ENCODE measurements around the gene WDR54.

Gene WDR54, protein sequence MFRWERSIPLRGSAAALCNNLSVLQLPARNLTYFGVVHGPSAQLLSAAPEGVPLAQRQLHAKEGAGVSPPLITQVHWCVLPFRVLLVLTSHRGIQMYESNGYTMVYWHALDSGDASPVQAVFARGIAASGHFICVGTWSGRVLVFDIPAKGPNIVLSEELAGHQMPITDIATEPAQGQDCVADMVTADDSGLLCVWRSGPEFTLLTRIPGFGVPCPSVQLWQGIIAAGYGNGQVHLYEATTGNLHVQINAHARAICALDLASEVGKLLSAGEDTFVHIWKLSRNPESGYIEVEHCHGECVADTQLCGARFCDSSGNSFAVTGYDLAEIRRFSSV

DNA sequence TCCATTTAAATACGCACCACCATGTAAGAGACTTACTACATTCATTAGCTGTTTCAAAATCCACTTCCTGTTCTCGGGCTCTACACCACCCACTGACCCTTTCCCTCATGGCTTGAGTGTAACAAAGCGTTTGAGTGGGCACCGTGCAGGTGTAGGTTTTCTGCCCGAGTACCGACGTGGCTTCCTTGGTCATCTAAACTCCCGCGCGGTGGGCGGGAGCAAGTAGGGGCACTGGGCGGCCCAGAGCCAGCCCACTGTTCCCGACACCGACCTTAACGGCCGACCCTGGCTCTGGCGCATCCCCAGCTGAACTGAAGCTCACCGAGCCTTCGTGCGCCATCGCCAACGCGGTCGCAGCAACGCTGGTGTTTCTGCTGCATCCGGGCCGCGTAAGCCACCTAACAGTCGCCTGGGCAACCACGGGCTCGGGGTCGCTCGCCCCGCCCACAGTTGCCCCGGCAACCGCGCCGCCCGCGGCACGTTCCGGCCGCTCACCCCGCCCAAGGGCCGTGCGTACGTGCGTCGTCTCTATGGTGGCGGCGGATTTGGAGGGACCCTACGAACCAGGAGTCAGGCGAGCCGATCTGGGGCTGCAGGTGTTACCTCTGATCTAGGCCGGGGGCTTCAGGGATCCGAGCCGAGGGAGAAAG lies at the start of gene WDR54, which contains the start of gene C2orf81:
Gene WDR54, plus strand, starts transcription at position 510 of the 650 bp plus-strand sequence. CDS start 424 bp downstream, outside the sequence.
Gene C2orf81, minus strand, starts transcription at position 399 of the 650 bp plus-strand sequence. Its CDS starts 59 bp downstream, at position 340.
- Histone ChIP-seq H3K79me2 (ENCODE audit: insufficient read depth, low read length) (peaks cover 12% of the 10 kb centered on the region), H3K4me1 (ENCODE audit: insufficient read depth, low read length) (peaks cover 32% of the 10 kb centered on the region), H3K9ac (ENCODE audit: low read depth, low read length) (peak within 1 kb of the TSS; percentile 64), H4K20me1 (ENCODE audit: insufficient read depth, low read length) (no peaks in the 10 kb centered on the region), H2AFZ (ENCODE audit: low read depth, low read length) (peak within 1 kb of the TSS; percentile 99), H3K4me2 (ENCODE audit: insufficient read depth, low read length) (peak within 1 kb of the TSS; percentile 100), H3K9me3 (ENCODE audit: insufficient read depth, low read length, severe bottlenecking) (no peaks in the 10 kb centered on the region), H3K27ac (ENCODE audit: low read length) (peak within 1 kb of the TSS; percentile 68), H3K36me3 (ENCODE audit: insufficient read depth, low read length) (peaks cover 30% of the 10 kb centered on the region), H3K4me3 (ENCODE audit: low read depth in 1 of 2, low read length in 2 of 2) (peak within 1 kb of the TSS; percentile 42 to 83), H3K27me3 (ENCODE audit: insufficient read depth, low read length, poor library complexity) (no peaks in the 10 kb centered on the region)
- DNase-seq (peak; percentile 94), ATAC-seq (ENCODE audit: insufficient read depth, low read depth) (peak; percentile 91)
- TF ChIP-seq EZH2 (IDR thresholded peaks at IDR 0.05; ENCODE audit: borderline replicate concordance, low read depth, low read length, severe bottlenecking), result no peak
- TF ChIP-seq, protein P1, sequence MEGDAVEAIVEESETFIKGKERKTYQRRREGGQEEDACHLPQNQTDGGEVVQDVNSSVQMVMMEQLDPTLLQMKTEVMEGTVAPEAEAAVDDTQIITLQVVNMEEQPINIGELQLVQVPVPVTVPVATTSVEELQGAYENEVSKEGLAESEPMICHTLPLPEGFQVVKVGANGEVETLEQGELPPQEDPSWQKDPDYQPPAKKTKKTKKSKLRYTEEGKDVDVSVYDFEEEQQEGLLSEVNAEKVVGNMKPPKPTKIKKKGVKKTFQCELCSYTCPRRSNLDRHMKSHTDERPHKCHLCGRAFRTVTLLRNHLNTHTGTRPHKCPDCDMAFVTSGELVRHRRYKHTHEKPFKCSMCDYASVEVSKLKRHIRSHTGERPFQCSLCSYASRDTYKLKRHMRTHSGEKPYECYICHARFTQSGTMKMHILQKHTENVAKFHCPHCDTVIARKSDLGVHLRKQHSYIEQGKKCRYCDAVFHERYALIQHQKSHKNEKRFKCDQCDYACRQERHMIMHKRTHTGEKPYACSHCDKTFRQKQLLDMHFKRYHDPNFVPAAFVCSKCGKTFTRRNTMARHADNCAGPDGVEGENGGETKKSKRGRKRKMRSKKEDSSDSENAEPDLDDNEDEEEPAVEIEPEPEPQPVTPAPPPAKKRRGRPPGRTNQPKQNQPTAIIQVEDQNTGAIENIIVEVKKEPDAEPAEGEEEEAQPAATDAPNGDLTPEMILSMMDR (IDR thresholded peaks at IDR 0.05; ENCODE audit: borderline replicate concordance, extremely low read depth, low read length, poor library complexity, severe bottlenecking), result no peak

DNA sequence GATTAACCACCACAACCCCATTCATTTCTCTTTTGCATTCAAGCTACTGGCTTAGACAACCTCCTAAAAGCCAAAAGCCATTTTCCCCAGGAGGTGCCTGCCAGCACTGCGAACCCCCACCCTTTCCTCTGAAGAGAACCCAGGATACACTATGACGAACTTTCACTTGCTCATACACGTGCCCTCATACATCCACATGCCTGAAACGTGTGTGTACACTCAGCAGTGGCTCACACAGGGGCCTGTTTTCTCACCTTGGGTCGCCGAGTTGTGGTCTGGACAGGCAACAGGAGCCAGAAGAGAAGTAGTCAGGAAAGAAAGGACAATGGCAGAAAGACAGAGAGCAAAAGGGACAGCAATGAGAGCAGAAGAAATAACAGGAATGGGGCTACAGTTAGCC lies 48.9 kb upstream of the WDR54 start:
- no peak overlapping the region for H3K9ac ChIP-seq (ENCODE audit: low read depth, low read length)
- no peaks in the 10 kb centered on the region for H3K9me3 ChIP-seq (ENCODE audit: insufficient read depth, low read length, severe bottlenecking)
- no peak for TF ChIP-seq EZH2 (IDR thresholded peaks at IDR 0.05; ENCODE audit: borderline replicate concordance, low read depth, low read length, severe bottlenecking)
- TF ChIP-seq, protein P1 (IDR thresholded peaks at IDR 0.05; ENCODE audit: borderline replicate concordance, extremely low read depth, low read length, poor library complexity, severe bottlenecking), result no peak
- H4K20me1 ChIP-seq (ENCODE audit: insufficient read depth, low read length), result peaks cover 15% of the 10 kb centered on the region
- H3K27ac ChIP-seq (ENCODE audit: low read length), result no peak overlapping the region
- H2AFZ ChIP-seq (ENCODE audit: low read depth, low read length), result no peak overlapping the region
- peaks cover 5% of the 10 kb centered on the region; the same call in 1 of the 2 replicates for H3K79me2 ChIP-seq (ENCODE audit: insufficient read depth, low read length)
- DNase-seq, result no peak
- H3K4me1 ChIP-seq (ENCODE audit: insufficient read depth, low read length), result no peaks in the 10 kb centered on the region
- no peak overlapping the region for H3K4me2 ChIP-seq (ENCODE audit: insufficient read depth, low read length)
- no peaks in the 10 kb centered on the region for H3K27me3 ChIP-seq (ENCODE audit: insufficient read depth, low read length, poor library complexity)
- no peak for ATAC-seq (ENCODE audit: insufficient read depth, low read depth)
- H3K36me3 ChIP-seq (ENCODE audit: insufficient read depth, low read length), result peaks cover 70% of the 10 kb centered on the region
- no peak overlapping the region for H3K4me3 ChIP-seq (ENCODE audit: low read depth in 1 of 2, low read length in 2 of 2)

DNA sequence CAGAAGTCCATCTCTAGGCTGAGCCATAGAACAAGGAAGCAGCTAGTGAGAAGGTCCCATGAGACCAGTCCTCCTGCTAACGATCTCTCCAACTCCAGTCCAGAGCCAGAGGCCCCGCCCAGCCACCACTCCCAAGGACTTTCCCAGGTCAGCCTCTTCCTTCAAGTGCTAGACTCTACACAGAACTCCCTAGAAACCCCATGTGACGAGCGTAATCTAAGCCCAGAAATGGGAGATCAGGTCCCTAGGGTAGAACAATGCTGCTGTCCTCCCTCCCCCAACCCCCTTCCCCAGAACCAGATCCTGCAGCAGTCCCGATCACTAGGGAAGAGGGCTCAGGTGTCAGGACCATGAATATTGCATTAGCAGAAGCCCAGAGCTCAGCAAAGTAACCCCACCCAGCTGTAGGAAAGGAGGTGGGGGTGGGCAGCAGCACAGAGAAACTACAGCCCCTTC lies 48.3 kb upstream of the WDR54 start:
- H3K4me3 ChIP-seq (ENCODE audit: low read depth in 1 of 2, low read length in 2 of 2), result no peak overlapping the region
- H2AFZ ChIP-seq (ENCODE audit: low read depth, low read length), result no peak overlapping the region
- H4K20me1 ChIP-seq (ENCODE audit: insufficient read depth, low read length), result peaks cover 19% of the 10 kb centered on the region
- H3K4me2 ChIP-seq (ENCODE audit: insufficient read depth, low read length), result no peak overlapping the region
- DNase-seq (no peak), ATAC-seq (ENCODE audit: insufficient read depth, low read depth) (no peak)
- H3K36me3 ChIP-seq (ENCODE audit: insufficient read depth, low read length), result peaks cover 70% of the 10 kb centered on the region
- H3K4me1 ChIP-seq (ENCODE audit: insufficient read depth, low read length), result no peaks in the 10 kb centered on the region
- TF ChIP-seq EZH2 (IDR thresholded peaks at IDR 0.05; ENCODE audit: borderline replicate concordance, low read depth, low read length, severe bottlenecking), result no peak
- TF ChIP-seq, protein P1 (IDR thresholded peaks at IDR 0.05; ENCODE audit: borderline replicate concordance, extremely low read depth, low read length, poor library complexity, severe bottlenecking), result no peak
- H3K27ac ChIP-seq (ENCODE audit: low read length), result no peak overlapping the region
- H3K79me2 ChIP-seq (ENCODE audit: insufficient read depth, low read length), result peaks cover 7% of the 10 kb centered on the region; the same call in 1 of the 2 replicates
- H3K9ac ChIP-seq (ENCODE audit: low read depth, low read length), result no peak overlapping the region
- H3K9me3 ChIP-seq (ENCODE audit: insufficient read depth, low read length, severe bottlenecking), result no peaks in the 10 kb centered on the region
- H3K27me3 ChIP-seq (ENCODE audit: insufficient read depth, low read length, poor library complexity), result no peaks in the 10 kb centered on the region

All from DND-41 (cell line).